ENCODE data around the gene LRRK2. TPM values are rescaled to one million over a fixed set of nuclear protein-coding genes. Genes with fewer than 3 reads are reported as not detected.

LRRK2 gene
- total RNA-seq, 1 experiment from 2014 or later = 0.33 TPM

DNA sequence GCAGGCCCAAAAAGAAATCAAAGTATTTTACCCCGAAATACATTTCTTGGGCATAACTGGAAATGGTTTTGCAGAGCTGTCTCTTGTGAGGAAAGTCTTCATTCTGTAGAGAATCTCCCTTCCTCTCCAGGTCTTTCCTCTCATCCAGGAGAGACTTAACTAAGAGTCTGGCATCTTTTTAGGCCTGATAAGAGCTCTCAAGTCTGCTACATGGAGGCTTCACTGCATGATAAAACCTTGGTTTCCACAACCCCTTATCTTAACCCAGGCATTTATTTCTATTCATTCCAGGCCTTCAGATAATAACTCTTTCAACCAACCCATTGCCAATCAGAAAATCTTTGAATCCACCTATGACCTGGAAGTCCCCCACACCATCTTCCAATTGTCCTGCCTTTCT is 41.1 kb upstream of the LRRK2 start:
- Histone ChIP-seq H3K27me3 (ENCODE audit: low read length) (no peaks in the 10 kb centered on the region), H4K20me1 (ENCODE audit: low read length) (no peaks in the 10 kb centered on the region), H3K27ac (ENCODE audit: low read length) (no peak overlapping the region), H3K4me1 (ENCODE audit: insufficient read depth, low read length) (no peaks in the 10 kb centered on the region), H3K9ac (ENCODE audit: low read length) (no peak overlapping the region), H3K4me2 (ENCODE audit: low read length) (no peak overlapping the region), H3K9me2 (replicated peaks; ENCODE audit: low read length) (no peaks in the 10 kb centered on the region), H3K79me2 (ENCODE audit: low read length) (no peaks in the 10 kb centered on the region), H2AFZ (ENCODE audit: low read length) (no peak overlapping the region), H3K36me3 (ENCODE audit: low read depth, low read length) (no peaks in the 10 kb centered on the region), H3K4me3 (ENCODE audit: low read length) (no peak overlapping the region), H3K9me3 (ENCODE audit: low read length) (no peaks in the 10 kb centered on the region), H3F3A (ENCODE audit: low read length, unreplicated experiment) (no peaks in the 10 kb centered on the region)
- ATAC-seq (no peak), DNase-seq (no peak)
- TF ChIP-seq, protein P1, sequence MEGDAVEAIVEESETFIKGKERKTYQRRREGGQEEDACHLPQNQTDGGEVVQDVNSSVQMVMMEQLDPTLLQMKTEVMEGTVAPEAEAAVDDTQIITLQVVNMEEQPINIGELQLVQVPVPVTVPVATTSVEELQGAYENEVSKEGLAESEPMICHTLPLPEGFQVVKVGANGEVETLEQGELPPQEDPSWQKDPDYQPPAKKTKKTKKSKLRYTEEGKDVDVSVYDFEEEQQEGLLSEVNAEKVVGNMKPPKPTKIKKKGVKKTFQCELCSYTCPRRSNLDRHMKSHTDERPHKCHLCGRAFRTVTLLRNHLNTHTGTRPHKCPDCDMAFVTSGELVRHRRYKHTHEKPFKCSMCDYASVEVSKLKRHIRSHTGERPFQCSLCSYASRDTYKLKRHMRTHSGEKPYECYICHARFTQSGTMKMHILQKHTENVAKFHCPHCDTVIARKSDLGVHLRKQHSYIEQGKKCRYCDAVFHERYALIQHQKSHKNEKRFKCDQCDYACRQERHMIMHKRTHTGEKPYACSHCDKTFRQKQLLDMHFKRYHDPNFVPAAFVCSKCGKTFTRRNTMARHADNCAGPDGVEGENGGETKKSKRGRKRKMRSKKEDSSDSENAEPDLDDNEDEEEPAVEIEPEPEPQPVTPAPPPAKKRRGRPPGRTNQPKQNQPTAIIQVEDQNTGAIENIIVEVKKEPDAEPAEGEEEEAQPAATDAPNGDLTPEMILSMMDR (conservative IDR thresholded peaks at IDR 0.05; ENCODE audit: low read depth, low read length) = no peak
- TF ChIP-seq EZH2phosphoT487 (IDR thresholded peaks at IDR 0.05; ENCODE audit: borderline replicate concordance, low read length) = no peak
- no peak for TF ChIP-seq EZH2 (IDR thresholded peaks at IDR 0.05; ENCODE audit: low read length, unreplicated experiment)
- BruUV-seq (replicated peaks) = no TSS peak
- CTCF ChIA-PET = no interaction called here
- POLR2A ChIA-PET (ENCODE audit: unreplicated experiment) = no interaction called here
- intact Hi-C loops (cut with micrococcal nuclease) = no loop called here

DNA sequence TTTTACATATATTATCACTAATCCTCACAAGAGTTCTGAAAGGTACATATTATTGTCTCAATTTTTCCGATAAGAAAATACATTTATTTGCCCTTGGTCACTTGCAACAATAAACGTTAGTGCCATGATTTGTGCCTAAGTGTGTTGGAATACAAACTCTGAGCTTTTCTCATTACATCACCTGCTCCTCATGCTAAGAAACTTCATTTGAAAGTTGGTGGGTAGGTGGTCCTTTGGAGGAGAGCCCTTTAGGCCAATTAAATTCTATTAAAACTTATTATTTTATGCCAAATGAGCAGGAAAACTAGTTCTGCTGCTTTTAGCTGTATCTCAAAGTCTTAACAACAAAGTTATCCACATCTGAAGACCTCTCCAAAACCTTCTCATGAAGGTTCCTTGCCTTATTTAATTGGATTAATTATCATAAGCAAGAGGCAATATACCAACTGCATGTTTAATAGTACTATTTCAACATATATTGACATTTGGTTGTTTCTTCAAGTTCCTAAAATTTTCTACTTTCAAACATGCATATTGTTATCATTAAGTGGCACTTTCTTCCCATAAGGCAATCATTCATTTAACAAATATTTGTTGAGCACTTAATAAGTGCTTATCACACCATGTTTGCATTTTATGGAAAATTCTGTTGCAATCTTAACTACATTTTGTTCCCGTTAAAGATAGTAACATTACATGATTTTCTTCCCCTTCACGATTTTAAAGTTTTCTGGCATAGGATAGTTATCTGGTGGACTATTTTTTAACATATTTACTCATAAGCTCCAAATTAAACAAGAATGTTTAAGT is 40.1 kb upstream of the LRRK2 start:
- intact Hi-C loops (cut with micrococcal nuclease) = no loop called here
- POLR2A ChIA-PET (ENCODE audit: unreplicated experiment) = no interaction called here

DNA sequence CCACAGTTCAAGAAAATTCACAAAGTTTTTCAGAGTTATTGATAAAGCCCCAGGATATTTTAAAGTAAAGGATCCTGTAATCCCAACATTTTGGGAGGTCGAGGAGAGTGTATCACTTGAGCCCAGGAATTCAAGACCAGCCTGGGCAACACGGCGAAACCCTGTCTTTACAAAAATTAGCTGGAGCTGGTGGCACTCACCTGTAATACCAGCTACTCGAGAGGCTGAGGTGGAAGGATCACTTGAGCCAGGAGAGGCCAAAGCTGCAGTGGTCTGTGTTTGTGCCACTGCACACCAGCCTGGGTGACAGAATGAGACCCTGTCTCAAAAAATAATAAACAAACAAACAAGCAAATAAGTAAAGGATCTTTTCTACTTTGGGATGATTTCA is 39.5 kb upstream of the LRRK2 start:
- Histone ChIP-seq H3K27me3 (ENCODE audit: low read length) (no peaks in the 10 kb centered on the region), H3K4me2 (ENCODE audit: low read length) (no peak overlapping the region), H3K36me3 (ENCODE audit: low read depth, low read length) (no peaks in the 10 kb centered on the region), H3K9ac (ENCODE audit: low read length) (no peak overlapping the region), H3K4me1 (ENCODE audit: insufficient read depth, low read length) (no peaks in the 10 kb centered on the region), H3K9me3 (ENCODE audit: low read length) (no peaks in the 10 kb centered on the region), H3K9me2 (replicated peaks; ENCODE audit: low read length) (no peaks in the 10 kb centered on the region), H2AFZ (ENCODE audit: low read length) (no peak overlapping the region), H3K27ac (ENCODE audit: low read length) (no peak overlapping the region), H4K20me1 (ENCODE audit: low read length) (no peaks in the 10 kb centered on the region), H3K4me3 (ENCODE audit: low read length) (no peak overlapping the region), H3K79me2 (ENCODE audit: low read length) (no peaks in the 10 kb centered on the region), H3F3A (ENCODE audit: low read length, unreplicated experiment) (no peaks in the 10 kb centered on the region)
- intact Hi-C loops (cut with micrococcal nuclease) = no loop called here
- ChIA-PET POLR2A (ENCODE audit: unreplicated experiment) (no interaction called here), CTCF (no interaction called here)
- ATAC-seq = no peak
- TF ChIP-seq EZH2phosphoT487 (IDR thresholded peaks at IDR 0.05; ENCODE audit: borderline replicate concordance, low read length) = no peak
- TF ChIP-seq, protein P1 (conservative IDR thresholded peaks at IDR 0.05; ENCODE audit: low read depth, low read length) = no peak
- no peak for TF ChIP-seq EZH2 (IDR thresholded peaks at IDR 0.05; ENCODE audit: low read length, unreplicated experiment)
- BruUV-seq (replicated peaks) = no TSS peak
- no peak for DNase-seq

More for the DNA sequence above, 40.1 kb upstream of the LRRK2 start:
- Histone ChIP-seq H3K9me2 (replicated peaks; ENCODE audit: low read length) (no peaks in the 10 kb centered on the region), H3K4me3 (ENCODE audit: low read length) (no peak overlapping the region), H3K9ac (ENCODE audit: low read length) (no peak overlapping the region), H3K27ac (ENCODE audit: low read length) (no peak overlapping the region), H3K4me1 (ENCODE audit: insufficient read depth, low read length) (no peaks in the 10 kb centered on the region), H3K79me2 (ENCODE audit: low read length) (no peaks in the 10 kb centered on the region), H2AFZ (ENCODE audit: low read length) (no peak overlapping the region), H3K36me3 (ENCODE audit: low read depth, low read length) (no peaks in the 10 kb centered on the region), H4K20me1 (ENCODE audit: low read length) (no peaks in the 10 kb centered on the region), H3F3A (ENCODE audit: low read length, unreplicated experiment) (no peaks in the 10 kb centered on the region), H3K9me3 (ENCODE audit: low read length) (no peaks in the 10 kb centered on the region), H3K27me3 (ENCODE audit: low read length) (no peaks in the 10 kb centered on the region), H3K4me2 (ENCODE audit: low read length) (no peak overlapping the region)
- no peak for TF ChIP-seq EZH2 (IDR thresholded peaks at IDR 0.05; ENCODE audit: low read length, unreplicated experiment)
- TF ChIP-seq, protein P1 (conservative IDR thresholded peaks at IDR 0.05; ENCODE audit: low read depth, low read length) = no peak
- TF ChIP-seq EZH2phosphoT487 (IDR thresholded peaks at IDR 0.05; ENCODE audit: borderline replicate concordance, low read length) = no peak
- DNase-seq = no peak
- CTCF ChIA-PET = no interaction called here
- no peak for ATAC-seq
- BruUV-seq (replicated peaks) = no TSS peak
